Measurements from ENCODE around the gene GBF1. TPM values are rescaled to one million over a fixed set of nuclear protein-coding genes. Genes with fewer than 3 reads are reported as not detected.

The GBF1 gene
- total RNA-seq, 3 donors from 2014 or later = 51.9 to 67.8 (median 62.9) TPM

GRCh38 chr10:102393411-102394078, 148.2 kb downstream of the GBF1 start:
- H3K4me1 ChIP-seq (ENCODE audit: low read depth) = peaks cover 14% of the 10 kb centered on the region
- no peak for ATAC-seq
- H3K36me3 ChIP-seq (ENCODE audit: low read depth) = no peaks in the 10 kb centered on the region
- peak overlapping the region; percentile 51 for H3K4me3 ChIP-seq
- H3K9me3 ChIP-seq = no peaks in the 10 kb centered on the region
- TF ChIP-seq CTCF (IDR thresholded peaks at IDR 0.05) = peak; percentile 84
- peak in 1 of 3 donors; percentile 49 for DNase-seq
- intact Hi-C loops (cut with DNase I, micrococcal nuclease) = no loop called here

- ATAC-seq (peak; percentile 87), DNase-seq (peak; percentile 96 to 97 (median 96))
- Histone ChIP-seq H3K36me3 (ENCODE audit: low read depth) (no peaks in the 10 kb centered on the region), H3K4me3 (peak overlapping the region; percentile 51), H3K9me3 (no peaks in the 10 kb centered on the region), H3K4me1 (ENCODE audit: low read depth) (peaks cover 14% of the 10 kb centered on the region)
- TF ChIP-seq CTCF (IDR thresholded peaks at IDR 0.05) = no peak
- intact Hi-C loops (cut with DNase I, micrococcal nuclease) = no loop called here
Measured at GRCh38 chr10:102394079-102394800, 148.9 kb downstream of the GBF1 start.

- H3K36me3 ChIP-seq (ENCODE audit: low read depth) = no peaks in the 10 kb centered on the region
- H3K4me1 ChIP-seq (ENCODE audit: low read depth) = peaks cover 20% of the 10 kb centered on the region
- no peak for TF ChIP-seq CTCF (IDR thresholded peaks at IDR 0.05)
- peak overlapping the region; percentile 51 for H3K4me3 ChIP-seq
- H3K9me3 ChIP-seq = no peaks in the 10 kb centered on the region
- ATAC-seq (peak; percentile 8), DNase-seq (no peak)
- intact Hi-C loops (cut with DNase I, micrococcal nuclease) = no loop called here
Measured at GRCh38 chr10:102394801-102395399, 149.6 kb downstream of the GBF1 start.

- Histone ChIP-seq H3K9me3 (no peaks in the 10 kb centered on the region), H3K4me3 (peak within 1 kb of the TSS; percentile 51), H3K36me3 (ENCODE audit: low read depth) (no peaks in the 10 kb centered on the region), H3K4me1 (ENCODE audit: low read depth) (peaks cover 22% of the 10 kb centered on the region)
- intact Hi-C loops (cut with DNase I, micrococcal nuclease) = no loop called here
- no peak for TF ChIP-seq CTCF (IDR thresholded peaks at IDR 0.05)
- ATAC-seq (peak; percentile 70), DNase-seq (peak; percentile 92 to 96 (median 95))
Measured at GRCh38 chr10:102395400-102396316, 150.3 kb downstream of the GBF1 start, which contains the start of gene NFKB2. NFKB2 (plus strand) TSS chr10:102395705; CDS start chr10:102395960, 255 bp downstream.

GRCh38 chr10:102396317-102396650, 151.0 kb downstream of the GBF1 start:
- no peaks in the 10 kb centered on the region for H3K36me3 ChIP-seq (ENCODE audit: low read depth)
- no peaks in the 10 kb centered on the region for H3K9me3 ChIP-seq
- DNase-seq (peak in 2 of 3 donors; percentile 41 to 42), ATAC-seq (no peak)
- intact Hi-C loops (cut with DNase I, micrococcal nuclease) = no loop called here
- TF ChIP-seq CTCF (IDR thresholded peaks at IDR 0.05) = no peak
- H3K4me3 ChIP-seq = no peak overlapping the region
- peaks cover 22% of the 10 kb centered on the region for H3K4me1 ChIP-seq (ENCODE audit: low read depth)
